ENCODE measurements around the gene ELFN1.
"Not testable (repeated sequence)": the region's sequence is repeated elsewhere in the genome, so short reads cannot be mapped to it uniquely, and the experiment has no call there.

The ELFN1 gene

GRCh38 chr7:1712907-1713501, 42.9 kb downstream of the ELFN1 start:
- DNase-seq, result no peak

GRCh38 chr7:1713502-1714484, 43.7 kb downstream of the ELFN1 start:
- DNase-seq, result no peak

DNA sequence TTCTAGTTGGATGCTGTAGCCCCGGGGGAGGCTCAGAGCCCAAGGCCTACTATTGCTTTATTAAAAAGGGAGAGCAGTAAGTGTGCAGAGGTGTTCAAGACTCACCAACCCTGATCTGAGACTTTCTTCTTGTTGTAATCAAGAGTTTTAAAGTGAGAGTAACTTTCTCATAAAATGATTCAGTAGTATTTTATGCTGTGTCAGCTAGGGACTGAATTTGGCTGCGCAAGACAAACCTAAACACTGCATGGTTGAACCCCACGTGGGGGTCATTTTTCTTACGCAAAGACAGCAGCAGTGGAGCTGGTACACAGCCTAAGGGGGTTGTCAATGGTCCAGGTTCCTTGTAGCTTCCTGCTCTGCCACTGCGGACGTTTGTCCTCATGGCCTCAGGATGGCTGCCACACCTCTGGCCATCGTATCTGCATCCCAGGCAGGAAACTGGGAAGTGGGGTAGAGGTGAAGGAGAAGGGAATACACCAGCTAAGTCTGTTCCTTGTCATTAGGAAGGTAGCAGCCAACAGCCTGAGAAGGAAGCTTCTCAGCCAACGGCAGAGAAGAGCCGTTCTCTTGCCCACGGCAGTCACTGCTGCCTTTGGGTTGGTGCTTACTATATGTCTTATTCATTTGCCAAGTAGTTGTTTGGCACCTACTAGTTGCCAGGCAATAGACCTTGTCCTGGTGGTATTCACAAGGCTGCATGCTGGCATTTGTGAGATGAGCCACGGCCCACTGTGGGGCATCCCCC, 44.7 kb downstream of the ELFN1 start:
- no peak for DNase-seq

- no peak for DNase-seq
Observed at GRCh38 chr7:1715331-1715625, 45.2 kb downstream of the ELFN1 start.

DNA sequence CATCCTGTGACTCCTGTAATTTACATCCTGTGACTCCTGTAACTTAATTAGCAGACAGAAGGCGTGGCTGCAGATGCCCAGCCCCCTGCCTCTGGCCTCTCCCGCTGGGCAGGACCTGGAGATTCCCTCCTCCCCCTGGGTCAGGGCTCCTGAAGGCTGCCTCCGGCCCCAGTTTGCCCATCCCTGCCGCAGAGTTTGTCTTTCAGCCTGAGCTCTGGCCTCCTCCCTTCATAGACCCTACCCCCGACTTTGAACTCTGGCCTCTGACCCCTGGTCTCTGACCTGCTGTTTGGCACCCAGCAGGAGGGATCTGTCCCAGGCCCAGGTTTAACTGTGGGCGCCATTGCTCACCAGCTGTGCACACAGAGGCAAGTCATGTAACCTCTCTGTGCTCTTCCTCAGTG, 45.6 kb downstream of the ELFN1 start:
- no peak for DNase-seq

DNA sequence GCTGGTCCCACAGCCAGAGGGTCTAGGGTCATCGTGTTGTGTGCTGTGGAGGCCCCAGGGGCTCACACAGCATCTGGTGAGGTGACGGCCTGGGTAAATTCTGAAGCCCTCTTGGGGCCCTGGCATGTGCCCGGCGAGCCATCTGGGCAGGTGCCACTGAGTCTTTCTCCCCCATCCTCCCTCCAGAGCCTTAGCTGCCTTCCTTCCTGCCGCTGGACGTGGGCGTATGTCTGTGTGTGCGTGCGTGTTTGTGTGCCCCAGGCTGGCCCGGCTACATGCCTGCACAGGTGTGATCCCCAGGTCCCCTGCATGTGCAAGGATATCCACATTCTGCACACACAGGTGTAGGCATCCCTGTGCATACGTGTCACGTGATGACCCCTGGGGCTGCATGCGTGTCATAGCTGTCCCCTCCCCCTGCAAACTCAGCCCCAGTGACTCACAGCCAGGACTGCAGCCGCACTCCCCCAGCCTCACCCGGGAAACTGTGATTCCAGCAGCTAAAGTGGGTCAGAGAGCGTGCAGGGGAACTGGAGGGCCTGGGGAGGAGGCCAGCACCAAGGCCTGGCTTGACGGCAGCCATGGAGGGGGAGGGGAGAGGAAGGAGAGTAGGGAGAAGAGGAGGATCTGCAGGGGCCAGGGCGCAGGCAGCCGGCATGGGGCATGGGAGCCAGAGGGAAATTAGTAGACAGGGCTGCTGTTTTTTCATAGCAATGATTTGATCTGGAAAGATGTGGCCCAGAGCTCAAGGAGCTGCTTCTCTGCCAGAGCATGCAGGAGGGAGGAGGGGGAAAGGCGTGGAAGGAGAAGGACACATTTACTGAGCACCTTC, 46.4 kb downstream of the ELFN1 start:
- DNase-seq, result no peak

DNA sequence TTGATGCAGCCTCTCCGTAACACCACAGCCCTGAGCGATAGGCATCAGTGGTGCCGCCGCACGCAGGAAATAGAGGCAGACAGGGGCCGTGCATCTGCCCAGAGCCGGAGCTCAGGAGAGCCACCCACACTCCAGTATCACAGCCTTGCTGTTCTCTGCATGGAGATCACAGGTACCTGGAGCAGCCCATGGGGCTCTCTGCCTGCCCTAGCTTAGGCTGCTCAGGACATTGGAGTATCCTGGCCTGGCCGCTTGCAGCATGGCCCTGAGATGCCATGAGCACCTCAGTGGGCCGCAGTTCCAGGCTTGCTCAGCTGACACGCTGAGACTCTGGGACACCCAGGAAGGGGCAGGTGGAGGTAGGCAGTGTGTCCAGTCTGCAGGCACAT, 47.0 kb downstream of the ELFN1 start:
- no peak for DNase-seq

GRCh38 chr7:1717903-1718676, 48.0 kb downstream of the ELFN1 start:
- DNase-seq, result no peak

GRCh38 chr7:1718850-1719249, 48.8 kb downstream of the ELFN1 start:
- not testable (repeated sequence) for DNase-seq

GRCh38 chr7:1719256-1719655, 49.2 kb downstream of the ELFN1 start:
- DNase-seq, result not testable (repeated sequence)

- DNase-seq, result no peak
Observed at GRCh38 chr7:1719913-1720312, 49.8 kb downstream of the ELFN1 start.

GRCh38 chr7:1720326-1720725, 50.2 kb downstream of the ELFN1 start:
- DNase-seq, result no peak

GRCh38 chr7:1721047-1721690, 51.1 kb downstream of the ELFN1 start:
- DNase-seq, result no peak

- no peak for DNase-seq
Observed at GRCh38 chr7:1723254-1723653, 53.2 kb downstream of the ELFN1 start.

- no peak for DNase-seq
Observed at GRCh38 chr7:1724118-1724910, 54.2 kb downstream of the ELFN1 start.

GRCh38 chr7:1725199-1725690, 55.2 kb downstream of the ELFN1 start:
- no peak for DNase-seq

- DNase-seq, result no peak
Observed at GRCh38 chr7:1725766-1726630, 55.9 kb downstream of the ELFN1 start.

- no peak for DNase-seq
Observed at GRCh38 chr7:1727079-1727478, 57.0 kb downstream of the ELFN1 start.

DNA sequence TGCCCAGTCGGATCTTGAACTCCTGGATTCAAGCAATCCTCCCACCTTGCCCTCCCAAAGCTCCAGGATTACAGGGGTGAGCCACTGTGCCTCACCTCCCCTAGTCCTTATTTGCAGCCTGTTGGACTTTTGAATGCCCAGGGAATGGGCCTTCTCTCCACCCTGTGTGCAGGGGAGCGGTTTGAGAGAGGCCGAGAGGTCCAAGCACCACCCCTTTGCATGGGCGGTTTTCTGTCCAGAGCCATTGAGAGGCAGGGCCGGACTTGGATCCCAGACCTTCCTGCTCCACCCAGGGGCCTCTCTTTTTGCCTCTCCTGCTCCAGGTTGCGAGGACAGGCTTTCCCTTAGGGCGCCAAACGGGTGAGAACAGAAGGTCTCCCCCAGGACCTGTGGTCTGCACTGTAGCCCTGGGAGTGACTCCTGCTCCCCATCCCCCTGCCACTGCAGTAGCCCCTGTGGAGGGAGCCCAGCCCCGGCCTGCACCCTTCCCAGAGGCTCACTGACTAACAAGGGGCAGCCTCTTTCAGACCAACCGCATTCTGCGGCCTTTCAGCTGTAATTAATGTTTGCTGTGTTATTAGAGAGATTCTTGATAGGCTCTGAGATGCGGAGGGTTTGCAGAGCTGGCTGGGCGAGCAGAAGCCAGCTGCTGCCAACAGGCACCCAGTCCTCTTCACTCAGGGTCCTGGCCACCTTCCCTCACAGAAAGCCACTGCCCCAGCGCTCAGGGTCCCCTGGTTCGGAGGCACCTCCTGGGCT, 57.9 kb downstream of the ELFN1 start:
- no peak for DNase-seq
